Nephron (organoid): Measurements from ENCODE around the gene RAB11FIP5.
"Not testable (repeated sequence)": the region's sequence is repeated elsewhere in the genome, so short reads cannot be mapped to it uniquely, and the experiment has no call there.

Experiments
- H3K27ac Mint-ChIP-seq, 3 experiments: 2 replicates each; pipeline ENCODE4 v1.8.0; 2020; ENCODE audit warnings: mixed read lengths in 3 of 3, mild to moderate bottlenecking in 2 of 3, moderate library complexity in 1 of 3
- H3K27me3 Mint-ChIP-seq: 2 replicates; pipeline ENCODE4 v1.8.0; 2021; ENCODE audit warnings: low read depth, mild to moderate bottlenecking, moderate library complexity, mixed read lengths
- H3K36me3 Mint-ChIP-seq: 2 replicates; pipeline ENCODE4 v1.8.0; 2020; ENCODE audit warnings: low read depth, mixed read lengths
- H3K4me1 Mint-ChIP-seq: 2 replicates; pipeline ENCODE4 v1.8.0; 2020; ENCODE audit warnings: mixed read lengths
- H3K4me3 Mint-ChIP-seq, 3 experiments: 2 replicates each; pipeline ENCODE4 v1.8.0; 2020; ENCODE audit warnings: mild to moderate bottlenecking in 3 of 3, mixed read lengths in 3 of 3, moderate library complexity in 2 of 3
- H3K9me3 Mint-ChIP-seq: 2 replicates; pipeline ENCODE4 v1.8.0; 2020; ENCODE audit warnings: mixed read lengths
- TF ChIP-seq, protein P1 (sequence below), 3 experiments: fragments of 200-600 bp; sonication (generic); IDR thresholded peaks; one replicate each; pipeline ENCODE4 v1.5.0; 2021; ENCODE audit warnings: antibody characterized with exemption in 3 of 3; ENCODE audit not compliant: unreplicated experiment in 3 of 3

The RAB11FIP5 gene

DNA sequence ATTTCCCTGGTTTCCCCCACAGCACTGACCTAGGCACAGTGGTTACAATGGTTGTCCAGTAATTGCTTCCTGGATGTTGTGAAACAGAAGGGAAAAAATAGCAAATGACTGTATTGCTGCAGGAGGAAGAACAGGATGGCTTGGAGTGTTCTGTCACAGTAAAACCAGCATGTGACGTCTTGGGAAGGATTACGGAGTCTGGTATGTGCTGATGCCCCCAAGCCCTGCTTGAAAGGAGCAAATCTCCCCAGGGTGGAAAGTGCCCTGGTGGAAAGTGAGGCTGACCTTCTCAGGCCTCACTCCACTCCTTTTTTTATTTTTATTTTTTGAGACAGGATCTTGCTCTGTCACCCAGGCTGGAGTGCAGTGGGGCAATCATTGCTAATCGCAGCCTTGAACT is 7.8 kb downstream of the RAB11FIP5 start:
- Mint-ChIP-seq H3K27me3 (peaks cover 4% of the 10 kb centered on the region), H3K36me3 (no peaks in the 10 kb centered on the region), H3K4me1 (peaks cover 5% of the 10 kb centered on the region), H3K27ac (no peak overlapping the region), H3K9me3 (no peaks in the 10 kb centered on the region), H3K4me3 (no peak overlapping the region)
- TF ChIP-seq, protein P1, sequence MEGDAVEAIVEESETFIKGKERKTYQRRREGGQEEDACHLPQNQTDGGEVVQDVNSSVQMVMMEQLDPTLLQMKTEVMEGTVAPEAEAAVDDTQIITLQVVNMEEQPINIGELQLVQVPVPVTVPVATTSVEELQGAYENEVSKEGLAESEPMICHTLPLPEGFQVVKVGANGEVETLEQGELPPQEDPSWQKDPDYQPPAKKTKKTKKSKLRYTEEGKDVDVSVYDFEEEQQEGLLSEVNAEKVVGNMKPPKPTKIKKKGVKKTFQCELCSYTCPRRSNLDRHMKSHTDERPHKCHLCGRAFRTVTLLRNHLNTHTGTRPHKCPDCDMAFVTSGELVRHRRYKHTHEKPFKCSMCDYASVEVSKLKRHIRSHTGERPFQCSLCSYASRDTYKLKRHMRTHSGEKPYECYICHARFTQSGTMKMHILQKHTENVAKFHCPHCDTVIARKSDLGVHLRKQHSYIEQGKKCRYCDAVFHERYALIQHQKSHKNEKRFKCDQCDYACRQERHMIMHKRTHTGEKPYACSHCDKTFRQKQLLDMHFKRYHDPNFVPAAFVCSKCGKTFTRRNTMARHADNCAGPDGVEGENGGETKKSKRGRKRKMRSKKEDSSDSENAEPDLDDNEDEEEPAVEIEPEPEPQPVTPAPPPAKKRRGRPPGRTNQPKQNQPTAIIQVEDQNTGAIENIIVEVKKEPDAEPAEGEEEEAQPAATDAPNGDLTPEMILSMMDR (IDR thresholded peaks at IDR 0.05; ENCODE audit: unreplicated experiment in 3 of 3): no peak

GRCh38 chr2:73103018-73103542 is 9.7 kb downstream of the RAB11FIP5 start:
- Mint-ChIP-seq H3K9me3 (no peaks in the 10 kb centered on the region), H3K27me3 (peaks cover 4% of the 10 kb centered on the region), H3K4me1 (peaks cover 5% of the 10 kb centered on the region), H3K36me3 (no peaks in the 10 kb centered on the region), H3K27ac (no peak overlapping the region), H3K4me3 (no peak overlapping the region)
- TF ChIP-seq, protein P1 (IDR thresholded peaks at IDR 0.05; ENCODE audit: unreplicated experiment in 3 of 3): no peak

GRCh38 chr2:73101626-73102256 is 11.0 kb downstream of the RAB11FIP5 start:
- no peak overlapping the region for H3K27ac Mint-ChIP-seq
- H3K27me3 Mint-ChIP-seq: peaks cover 2% of the 10 kb centered on the region
- H3K36me3 Mint-ChIP-seq: no peaks in the 10 kb centered on the region
- H3K4me1 Mint-ChIP-seq: no peaks in the 10 kb centered on the region
- no peak overlapping the region for H3K4me3 Mint-ChIP-seq
- H3K9me3 Mint-ChIP-seq: no peaks in the 10 kb centered on the region
- TF ChIP-seq, protein P1 (IDR thresholded peaks at IDR 0.05; ENCODE audit: unreplicated experiment in 3 of 3): no peak

GRCh38 chr2:73100956-73101355 is 11.8 kb downstream of the RAB11FIP5 start:
- H3K27me3 Mint-ChIP-seq: no peaks in the 10 kb centered on the region
- H3K4me1 Mint-ChIP-seq: no peaks in the 10 kb centered on the region
- no peak overlapping the region for H3K27ac Mint-ChIP-seq
- no peaks in the 10 kb centered on the region for H3K9me3 Mint-ChIP-seq
- TF ChIP-seq, protein P1 (IDR thresholded peaks at IDR 0.05; ENCODE audit: unreplicated experiment in 3 of 3): no peak
- no peak overlapping the region for H3K4me3 Mint-ChIP-seq
- H3K36me3 Mint-ChIP-seq: no peaks in the 10 kb centered on the region

- H3K4me1 Mint-ChIP-seq: no peaks in the 10 kb centered on the region
- no peak overlapping the region for H3K4me3 Mint-ChIP-seq
- TF ChIP-seq, protein P1 (IDR thresholded peaks at IDR 0.05; ENCODE audit: unreplicated experiment in 3 of 3): no peak
- H3K36me3 Mint-ChIP-seq: no peaks in the 10 kb centered on the region
- H3K27me3 Mint-ChIP-seq: peaks cover 5% of the 10 kb centered on the region
- no peaks in the 10 kb centered on the region for H3K9me3 Mint-ChIP-seq
- no peak overlapping the region for H3K27ac Mint-ChIP-seq
Observed at GRCh38 chr2:73099486-73099885, 13.3 kb downstream of the RAB11FIP5 start.

DNA sequence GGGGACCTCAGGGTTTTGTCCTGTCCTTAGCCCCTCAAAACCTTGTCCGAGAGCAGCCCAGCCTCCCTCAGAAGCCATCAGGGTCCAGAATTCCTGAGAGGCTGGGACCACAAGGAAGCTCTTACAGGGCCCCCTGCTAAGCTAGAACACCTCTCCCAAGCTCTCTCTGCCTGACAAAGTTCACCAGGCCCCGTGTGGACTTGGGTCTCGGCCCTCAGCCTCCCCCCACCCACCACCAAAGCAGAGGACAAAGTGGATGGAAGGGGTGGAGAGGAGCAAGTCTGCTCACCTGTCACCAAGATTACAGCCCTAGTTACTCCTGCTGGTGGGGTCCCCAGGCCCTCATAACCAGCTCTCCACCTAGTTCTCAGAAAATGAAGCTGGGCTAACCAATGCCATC is 16.8 kb downstream of the RAB11FIP5 start:
- TF ChIP-seq, protein P1 (IDR thresholded peaks at IDR 0.05; ENCODE audit: unreplicated experiment in 3 of 3): no peak
- no peaks in the 10 kb centered on the region for H3K9me3 Mint-ChIP-seq
- H3K27ac Mint-ChIP-seq: no peak overlapping the region
- H3K4me1 Mint-ChIP-seq: peaks cover 5% of the 10 kb centered on the region
- no peak overlapping the region for H3K4me3 Mint-ChIP-seq
- peaks cover 5% of the 10 kb centered on the region for H3K27me3 Mint-ChIP-seq
- no peaks in the 10 kb centered on the region for H3K36me3 Mint-ChIP-seq

GRCh38 chr2:73093601-73094218 is 19.0 kb downstream of the RAB11FIP5 start:
- not testable (repeated sequence) for H3K9me3 Mint-ChIP-seq, H3K27me3 Mint-ChIP-seq, H3K4me3 Mint-ChIP-seq, H3K36me3 Mint-ChIP-seq
- peak overlapping the region; percentile 86 to 94 (median 94) for H3K27ac Mint-ChIP-seq
- peaks cover 17% of the 10 kb centered on the region for H3K4me1 Mint-ChIP-seq
